SK-N-MC (cell line): ENCODE measurements around the gene TMEM17.
A peak's percentile ranks its signal among the peaks of the same experiment; 100 is the strongest.

Source experiments
- DNase-seq: peaks from one replicate; pipeline ENCODE4 v3.0.0-alpha.2; 2011; ENCODE audit warnings: low read depth, low spot score
- H3K27ac ChIP-seq: fragments of 200-600 bp; sonication (generic); 2 replicates; pipeline ENCODE4 v1.5.1; 2016; ENCODE audit warnings: mixed run types
- H3K36me3 ChIP-seq: fragments of 200-600 bp; sonication (generic); 2 replicates; pipeline ENCODE4 v1.6.1; 2017; ENCODE audit warnings: antibody characterized with exemption, low read length, mixed read lengths; ENCODE audit not compliant: insufficient read depth
- H3K4me3 ChIP-seq: fragments of 200-600 bp; sonication (generic); 2 replicates; pipeline ENCODE4 v1.5.1; 2016
- H3K9ac ChIP-seq: fragments of 200-600 bp; sonication (generic); 2 replicates; pipeline ENCODE4 v1.8.0; 2017; ENCODE audit warnings: mixed run types, mixed read lengths; ENCODE audit not compliant: insufficient read length
- H3K9me3 ChIP-seq: fragments of 200-600 bp; sonication (generic); 2 replicates; pipeline ENCODE4 v1.6.1; 2017; ENCODE audit warnings: low read depth, mild to moderate bottlenecking, antibody characterized with exemption, low read length, moderate library complexity, mixed read lengths
- EZH2 ChIP-seq: fragments of 200-600 bp; sonication (generic); IDR thresholded peaks from one replicate; pipeline ENCODE4 v1.6.1; 2017; ENCODE audit warnings: antibody characterized with exemption
- FOXP2 ChIP-seq: optimal IDR thresholded peaks from 2 replicates; pipeline ENCODE3; 2011; ENCODE audit warnings: mild to moderate bottlenecking, moderate library complexity; ENCODE audit not compliant: insufficient read depth; ENCODE audit errors: extremely low read length, control extremely low read depth
- POLR2AphosphoS5 ChIP-seq: IDR thresholded peaks from 2 replicates; pipeline ENCODE4 v1.6.1; 2012; ENCODE audit warnings: mild to moderate bottlenecking, low read depth, low read length, borderline replicate concordance

Gene TMEM17

GRCh38 chr2:62499430-62500060 is 6.5 kb downstream of the TMEM17 start:
- no peak for DNase-seq
- TF ChIP-seq POLR2AphosphoS5, result no peak
- no peak for TF ChIP-seq EZH2
- TF ChIP-seq FOXP2, result no peak
- Histone ChIP-seq H3K36me3 (peaks cover 17% of the 10 kb centered on the region), H3K9me3 (no peaks in the 10 kb centered on the region; the same call in 1 of the 2 replicates), H3K4me3 (no peak overlapping the region), H3K9ac (no peak overlapping the region), H3K27ac (peak overlapping the region; percentile 53; the same call in 1 of the 2 replicates)

GRCh38 chr2:62498739-62499138 is 7.3 kb downstream of the TMEM17 start:
- no peaks in the 10 kb centered on the region; the same call in 1 of the 2 replicates for H3K9me3 ChIP-seq
- H3K36me3 ChIP-seq, result peaks cover 17% of the 10 kb centered on the region
- H3K9ac ChIP-seq, result no peak overlapping the region
- TF ChIP-seq EZH2 (no peak), POLR2AphosphoS5 (no peak), FOXP2 (no peak)
- H3K4me3 ChIP-seq, result no peak overlapping the region
- no peak for DNase-seq
- H3K27ac ChIP-seq, result no peak overlapping the region

- H3K36me3 ChIP-seq, result peaks cover 7% of the 10 kb centered on the region
- H3K9ac ChIP-seq, result no peak overlapping the region
- H3K27ac ChIP-seq, result no peak overlapping the region
- no peak for DNase-seq
- no peak overlapping the region for H3K4me3 ChIP-seq
- TF ChIP-seq FOXP2 (no peak), POLR2AphosphoS5 (no peak), EZH2 (no peak)
- H3K9me3 ChIP-seq, result no peaks in the 10 kb centered on the region
Measured at GRCh38 chr2:62495761-62496160, 10.2 kb downstream of the TMEM17 start.

DNA sequence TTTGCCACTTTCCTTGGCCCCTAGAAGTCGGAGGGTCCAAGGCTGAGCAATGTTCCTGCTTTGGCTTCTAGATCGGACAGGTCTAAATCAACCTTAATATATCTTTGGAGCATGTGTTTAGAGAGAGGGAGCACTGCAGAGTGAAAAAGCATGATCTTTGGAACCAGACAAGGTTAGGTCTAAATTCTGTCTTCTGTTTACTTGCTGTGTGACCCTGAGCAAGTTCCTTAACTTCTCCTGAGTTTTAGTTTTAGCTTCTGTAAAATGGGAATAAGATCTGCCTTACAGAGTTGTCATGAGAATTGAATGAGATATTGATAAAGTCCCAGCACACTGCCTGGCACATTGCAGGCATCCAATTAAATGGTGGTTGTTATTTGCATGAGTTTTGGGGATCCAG is 13.9 kb downstream of the TMEM17 start:
- no peaks in the 10 kb centered on the region for H3K9me3 ChIP-seq
- no peak overlapping the region for H3K27ac ChIP-seq
- no peak overlapping the region for H3K9ac ChIP-seq
- TF ChIP-seq EZH2 (no peak), POLR2AphosphoS5 (no peak), FOXP2 (no peak)
- no peak overlapping the region for H3K4me3 ChIP-seq
- DNase-seq, result no peak
- no peaks in the 10 kb centered on the region for H3K36me3 ChIP-seq

- no peak for DNase-seq
- Histone ChIP-seq H3K4me3 (no peak overlapping the region), H3K36me3 (no peaks in the 10 kb centered on the region), H3K9ac (no peak overlapping the region), H3K27ac (no peak overlapping the region), H3K9me3 (no peaks in the 10 kb centered on the region)
- TF ChIP-seq FOXP2, result no peak
- TF ChIP-seq EZH2, result no peak
- TF ChIP-seq POLR2AphosphoS5, result no peak
Measured at GRCh38 chr2:62489702-62490101, 16.3 kb downstream of the TMEM17 start.

DNA sequence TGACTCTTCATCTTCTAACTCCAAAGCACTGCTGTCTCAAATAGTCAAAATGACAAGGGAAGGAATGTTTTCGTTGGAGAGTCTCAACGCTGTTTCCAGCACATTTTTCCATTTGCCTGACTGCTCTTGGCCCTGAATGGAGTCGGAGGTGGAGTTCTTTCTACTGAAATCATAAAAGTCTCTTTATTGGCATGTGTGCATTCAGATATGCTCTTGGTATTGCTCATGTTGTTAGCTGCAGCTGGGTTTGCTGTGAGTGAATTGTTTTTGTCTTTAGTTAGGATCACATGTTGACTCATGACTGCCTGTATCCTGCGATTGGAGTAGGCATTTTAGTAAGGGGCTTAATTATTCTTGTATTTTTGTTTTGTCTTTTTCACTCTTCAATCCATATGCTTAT is 16.8 kb downstream of the TMEM17 start:
- Histone ChIP-seq H3K27ac (no peak overlapping the region), H3K9me3 (no peaks in the 10 kb centered on the region), H3K36me3 (no peaks in the 10 kb centered on the region), H3K4me3 (no peak overlapping the region), H3K9ac (no peak overlapping the region)
- DNase-seq, result no peak
- TF ChIP-seq EZH2 (no peak), POLR2AphosphoS5 (no peak), FOXP2 (no peak)

GRCh38 chr2:62486439-62486765 is 19.6 kb downstream of the TMEM17 start:
- Histone ChIP-seq H3K27ac (no peak overlapping the region), H3K9ac (no peak overlapping the region), H3K4me3 (no peak overlapping the region), H3K36me3 (no peaks in the 10 kb centered on the region), H3K9me3 (no peaks in the 10 kb centered on the region)
- no peak for DNase-seq
- TF ChIP-seq EZH2 (no peak), FOXP2 (no peak), POLR2AphosphoS5 (no peak)

DNA sequence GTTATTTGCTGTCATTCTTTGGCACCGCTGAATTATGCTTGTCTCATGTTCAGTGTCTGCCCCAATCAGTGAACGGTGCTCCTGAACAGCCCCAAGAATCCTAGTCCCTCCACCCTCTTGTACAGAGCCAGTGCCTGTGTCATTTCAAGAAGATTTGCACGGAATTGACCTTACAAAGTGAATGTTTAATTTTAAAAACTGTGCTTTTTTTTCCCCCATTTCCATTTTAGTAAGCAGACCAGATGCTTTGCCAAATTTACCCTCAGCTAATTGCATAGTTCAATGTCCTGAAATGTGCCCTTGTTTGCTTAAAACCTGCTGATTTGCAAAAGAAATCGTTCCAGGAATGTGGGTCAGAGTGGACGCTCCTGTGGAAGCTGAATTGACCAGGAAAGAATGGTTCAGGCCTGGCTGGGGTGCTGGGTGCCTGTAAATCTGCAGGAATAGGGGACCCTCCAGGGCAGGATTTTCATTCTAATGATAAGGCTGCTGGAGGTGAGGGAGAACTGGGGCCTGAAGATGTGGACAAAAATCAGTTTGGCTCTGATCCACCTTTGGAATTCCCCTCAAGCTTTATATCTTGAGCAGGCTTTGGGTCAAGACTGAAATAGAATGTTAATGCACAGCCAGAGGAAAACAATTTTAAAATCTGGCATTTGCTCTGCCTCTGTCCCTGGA is 20.1 kb downstream of the TMEM17 start:
- H3K36me3 ChIP-seq, result no peaks in the 10 kb centered on the region
- H3K9ac ChIP-seq, result no peak overlapping the region
- TF ChIP-seq FOXP2 (no peak), POLR2AphosphoS5 (no peak), EZH2 (no peak)
- no peak overlapping the region for H3K27ac ChIP-seq
- H3K9me3 ChIP-seq, result no peaks in the 10 kb centered on the region
- no peak overlapping the region for H3K4me3 ChIP-seq
- DNase-seq, result no peak
